HCT116 (cell line): ENCODE data around the gene ACSS1.

Source experiments
- EZH2 ChIP-seq: fragments of 200-600 bp; sonication (generic); IDR thresholded peaks from 2 replicates; pipeline ENCODE4 v1.6.1; 2017; ENCODE audit warnings: antibody characterized with exemption, mixed run types
- POLR2AphosphoS5 ChIP-seq: IDR thresholded peaks from 2 replicates; pipeline ENCODE4 v1.6.1; 2011; ENCODE audit warnings: mild to moderate bottlenecking, low read depth, low read length, moderate library complexity
- SIN3A ChIP-seq: IDR thresholded peaks from 2 replicates; pipeline ENCODE4 v1.6.1; 2012; ENCODE audit warnings: low read depth
- SP1 ChIP-seq: IDR thresholded peaks from 2 replicates; pipeline ENCODE4 v1.6.1; 2012; ENCODE audit warnings: low read depth
- YY1 ChIP-seq: IDR thresholded peaks from 2 replicates; pipeline ENCODE4 v1.6.1; 2011; ENCODE audit warnings: low read length, low read depth, moderate library complexity, mild to moderate bottlenecking; ENCODE audit not compliant: insufficient replicate concordance; ENCODE audit errors: extremely low read depth
- TF ChIP-seq, protein P1 (sequence below), 3 experiments: fragments of 200-600 bp in 1 of 3; sonication (generic) in 1 of 3; IDR thresholded peaks in 2 of 3; conservative IDR thresholded peaks in 1 of 3; 2 replicates each; pipeline ENCODE4 v1.5.1; 2012 to 2017; ENCODE audit warnings: low read depth in 2 of 3, low read length in 2 of 3, antibody characterized with exemption in 1 of 3, borderline replicate concordance in 1 of 3, control low read depth in 1 of 3, mild to moderate bottlenecking in 1 of 3, mixed read lengths in 1 of 3, mixed run types in 1 of 3, moderate library complexity in 1 of 3; ENCODE audit not compliant: insufficient read depth in 1 of 3
- TF ChIP-seq, protein P2 (sequence below): IDR thresholded peaks from 2 replicates; pipeline ENCODE4 v1.6.1; 2012
- TF ChIP-seq, protein P3 (sequence below): IDR thresholded peaks from 2 replicates; pipeline ENCODE4 v1.6.1; 2012

DNA sequence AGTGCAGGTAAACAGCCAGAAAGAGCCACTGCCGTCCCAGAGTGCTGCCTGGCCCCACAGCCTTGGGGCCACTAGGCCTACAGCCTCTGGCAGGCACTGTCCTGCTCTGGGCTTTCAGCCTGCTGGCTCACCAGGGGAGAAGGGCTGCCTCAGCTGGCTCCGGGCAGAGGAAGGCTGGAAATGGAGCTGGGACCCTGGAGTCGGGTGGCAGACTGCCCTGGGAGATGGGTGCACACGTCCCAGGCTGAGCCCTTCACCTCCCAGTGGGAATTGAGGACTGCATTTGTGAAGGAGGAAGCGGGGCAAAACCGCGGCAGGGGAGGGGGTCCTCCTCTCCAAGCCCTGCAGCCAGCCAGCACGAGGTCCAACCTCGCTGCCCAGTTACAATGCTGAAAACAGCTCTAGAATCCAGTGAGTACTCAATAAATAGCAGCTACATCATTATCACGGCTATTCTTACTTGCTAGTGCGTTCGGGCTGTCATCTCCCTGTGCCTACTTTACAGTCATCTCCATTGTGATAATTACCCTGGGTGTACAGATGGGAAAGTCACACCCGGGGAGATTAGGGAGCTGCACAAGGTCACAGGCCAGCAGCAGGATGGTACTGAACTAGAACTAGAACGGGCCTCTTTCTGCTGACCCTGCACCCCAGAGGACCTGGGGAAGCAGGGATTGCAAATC, 13.1 kb downstream of the ACSS1 start:
- TF ChIP-seq, protein P1, sequence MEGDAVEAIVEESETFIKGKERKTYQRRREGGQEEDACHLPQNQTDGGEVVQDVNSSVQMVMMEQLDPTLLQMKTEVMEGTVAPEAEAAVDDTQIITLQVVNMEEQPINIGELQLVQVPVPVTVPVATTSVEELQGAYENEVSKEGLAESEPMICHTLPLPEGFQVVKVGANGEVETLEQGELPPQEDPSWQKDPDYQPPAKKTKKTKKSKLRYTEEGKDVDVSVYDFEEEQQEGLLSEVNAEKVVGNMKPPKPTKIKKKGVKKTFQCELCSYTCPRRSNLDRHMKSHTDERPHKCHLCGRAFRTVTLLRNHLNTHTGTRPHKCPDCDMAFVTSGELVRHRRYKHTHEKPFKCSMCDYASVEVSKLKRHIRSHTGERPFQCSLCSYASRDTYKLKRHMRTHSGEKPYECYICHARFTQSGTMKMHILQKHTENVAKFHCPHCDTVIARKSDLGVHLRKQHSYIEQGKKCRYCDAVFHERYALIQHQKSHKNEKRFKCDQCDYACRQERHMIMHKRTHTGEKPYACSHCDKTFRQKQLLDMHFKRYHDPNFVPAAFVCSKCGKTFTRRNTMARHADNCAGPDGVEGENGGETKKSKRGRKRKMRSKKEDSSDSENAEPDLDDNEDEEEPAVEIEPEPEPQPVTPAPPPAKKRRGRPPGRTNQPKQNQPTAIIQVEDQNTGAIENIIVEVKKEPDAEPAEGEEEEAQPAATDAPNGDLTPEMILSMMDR (IDR thresholded peaks at IDR 0.05 in 2 of 3, conservative IDR thresholded peaks at IDR 0.05 in 1 of 3; ENCODE audit: borderline replicate concordance in 1 of 3, insufficient read depth in 1 of 3, low read depth in 2 of 3, low read length in 2 of 3): no peak
- TF ChIP-seq EZH2: no peak
- TF ChIP-seq POLR2AphosphoS5: no peak
- TF ChIP-seq, protein P2, sequence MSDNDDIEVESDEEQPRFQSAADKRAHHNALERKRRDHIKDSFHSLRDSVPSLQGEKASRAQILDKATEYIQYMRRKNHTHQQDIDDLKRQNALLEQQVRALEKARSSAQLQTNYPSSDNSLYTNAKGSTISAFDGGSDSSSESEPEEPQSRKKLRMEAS: no peak
- no peak for TF ChIP-seq SIN3A
- no peak for TF ChIP-seq SP1
- TF ChIP-seq, protein P3, sequence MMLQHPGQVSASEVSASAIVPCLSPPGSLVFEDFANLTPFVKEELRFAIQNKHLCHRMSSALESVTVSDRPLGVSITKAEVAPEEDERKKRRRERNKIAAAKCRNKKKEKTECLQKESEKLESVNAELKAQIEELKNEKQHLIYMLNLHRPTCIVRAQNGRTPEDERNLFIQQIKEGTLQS: no peak
- TF ChIP-seq YY1: no peak
